ENCODE data around the gene SFTPA2. TPM values are rescaled to one million over a fixed set of nuclear protein-coding genes. Genes with fewer than 3 reads are reported as not detected.
"Not testable (repeated sequence)": the region's sequence is repeated elsewhere in the genome, so short reads cannot be mapped to it uniquely, and the experiment has no call there.

Gene SFTPA2
- total RNA-seq, 4 donors from 2014 or later, result not detected

GRCh38 chr10:79586933-79587332 is 26.7 kb upstream of the SFTPA2 start:
- WGBS, result 62% methylated on average over 2 of the region's 2 CpGs
- no peak overlapping the region for H3K4me3 ChIP-seq
- H3K27me3 ChIP-seq, result no peaks in the 10 kb centered on the region
- H3K36me3 ChIP-seq, result no peaks in the 10 kb centered on the region
- H3K9me3 ChIP-seq, result no peaks in the 10 kb centered on the region
- TF ChIP-seq CTCF (IDR thresholded peaks at IDR 0.05), result no peak
- no peak for TF ChIP-seq EP300 (IDR thresholded peaks at IDR 0.05)
- TF ChIP-seq POLR2A (IDR thresholded peaks at IDR 0.05), result no peak
- TF ChIP-seq POLR2AphosphoS5 (IDR thresholded peaks at IDR 0.05), result no peak
- no peaks in the 10 kb centered on the region for H3K4me1 ChIP-seq
- no peak overlapping the region for H3K27ac ChIP-seq
- DNase-seq (ENCODE audit: low spot score in 2 of 2), result no peak

DNA sequence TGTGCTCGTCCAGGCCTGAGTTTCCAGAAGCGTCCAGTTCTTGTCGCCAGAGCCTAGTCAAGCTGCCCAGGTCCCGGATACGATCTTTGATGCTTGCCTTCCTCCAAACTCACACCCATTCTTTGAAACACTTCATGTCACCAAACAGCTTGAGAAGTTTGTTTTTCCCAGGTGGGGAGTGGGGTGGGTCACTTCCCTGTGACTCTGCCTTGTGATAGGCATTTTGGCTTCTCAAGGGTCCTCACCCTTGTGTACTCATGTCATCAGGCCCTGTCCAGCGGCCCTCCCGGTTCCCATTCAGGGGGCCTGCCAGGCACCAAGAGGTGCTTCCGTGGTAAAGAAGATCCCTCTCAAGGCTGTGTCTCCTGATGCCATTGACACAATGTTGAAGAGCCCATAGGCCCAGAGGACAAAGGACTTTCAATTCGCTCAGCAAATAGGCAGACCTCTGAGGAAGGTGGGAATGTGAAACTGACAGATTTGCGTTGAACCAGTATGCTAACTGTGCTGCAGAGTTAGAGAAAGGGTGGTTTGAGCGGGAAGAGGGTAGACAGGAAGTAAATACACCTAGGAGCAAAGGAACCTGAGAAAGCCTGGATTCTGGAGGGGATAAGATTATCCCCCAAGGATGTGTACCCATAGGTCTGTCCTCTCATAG is 25.8 kb upstream of the SFTPA2 start:
- Histone ChIP-seq H3K36me3 (no peaks in the 10 kb centered on the region), H3K4me1 (no peaks in the 10 kb centered on the region), H3K27me3 (no peaks in the 10 kb centered on the region), H3K9me3 (no peaks in the 10 kb centered on the region), H3K4me3 (no peak overlapping the region), H3K27ac (no peak overlapping the region)
- no peak for DNase-seq (ENCODE audit: low spot score in 2 of 2)
- TF ChIP-seq CTCF (IDR thresholded peaks at IDR 0.05) (no peak), POLR2A (IDR thresholded peaks at IDR 0.05) (no peak), EP300 (IDR thresholded peaks at IDR 0.05) (no peak), POLR2AphosphoS5 (IDR thresholded peaks at IDR 0.05) (no peak)
- 92% methylated on average over 11 of the region's 11 CpGs for WGBS

GRCh38 chr10:79583488-79584024 is 23.3 kb upstream of the SFTPA2 start:
- Histone ChIP-seq H3K4me3 (no peak overlapping the region), H3K4me1 (no peaks in the 10 kb centered on the region), H3K27me3 (no peaks in the 10 kb centered on the region), H3K36me3 (no peaks in the 10 kb centered on the region), H3K27ac (no peak overlapping the region), H3K9me3 (no peaks in the 10 kb centered on the region)
- 89% methylated on average over 7 of the region's 7 CpGs for WGBS
- TF ChIP-seq POLR2A (IDR thresholded peaks at IDR 0.05) (no peak), CTCF (IDR thresholded peaks at IDR 0.05) (no peak), EP300 (IDR thresholded peaks at IDR 0.05) (no peak), POLR2AphosphoS5 (IDR thresholded peaks at IDR 0.05) (no peak)
- no peak for DNase-seq (ENCODE audit: low spot score in 2 of 2)

- not testable (repeated sequence) for H3K9me3 ChIP-seq; H3K4me3 ChIP-seq; DNase-seq (ENCODE audit: low spot score in 2 of 2); H3K36me3 ChIP-seq; H3K4me1 ChIP-seq; H3K27me3 ChIP-seq; H3K27ac ChIP-seq
- WGBS, result 63% methylated on average over 1 of the region's 6 CpGs
Measured at GRCh38 chr10:79582954-79583353, 22.7 kb upstream of the SFTPA2 start.

DNA sequence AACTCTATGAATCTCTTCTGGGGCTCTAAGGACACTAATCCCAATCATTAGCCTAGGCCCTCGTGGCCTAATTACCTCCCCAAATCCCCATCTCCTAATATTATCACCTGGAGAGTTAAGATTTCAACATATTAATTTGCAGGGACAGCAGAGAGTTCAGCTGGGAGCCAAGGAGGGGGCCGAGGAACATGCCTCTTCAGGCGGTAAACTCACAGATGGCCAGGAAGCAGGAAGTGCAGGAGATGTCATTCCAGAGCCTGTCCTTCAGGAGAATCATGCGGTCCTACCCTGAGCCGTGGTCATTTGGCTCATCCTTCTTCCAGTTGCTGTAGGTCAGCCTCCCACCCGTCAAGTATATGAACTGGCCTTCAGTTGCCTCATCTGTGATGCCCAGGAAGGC is 21.9 kb upstream of the SFTPA2 start:
- Histone ChIP-seq H3K4me1 (no peaks in the 10 kb centered on the region), H3K27ac (no peak overlapping the region), H3K4me3 (no peak overlapping the region), H3K27me3 (no peaks in the 10 kb centered on the region), H3K9me3 (no peaks in the 10 kb centered on the region), H3K36me3 (no peaks in the 10 kb centered on the region)
- DNase-seq (ENCODE audit: low spot score in 2 of 2), result no peak
- WGBS, result 72% methylated on average over 2 of the region's 6 CpGs
- TF ChIP-seq CTCF (IDR thresholded peaks at IDR 0.05), result no peak
- no peak for TF ChIP-seq POLR2AphosphoS5 (IDR thresholded peaks at IDR 0.05)
- no peak for TF ChIP-seq POLR2A (IDR thresholded peaks at IDR 0.05)
- no peak for TF ChIP-seq EP300 (IDR thresholded peaks at IDR 0.05)

DNA sequence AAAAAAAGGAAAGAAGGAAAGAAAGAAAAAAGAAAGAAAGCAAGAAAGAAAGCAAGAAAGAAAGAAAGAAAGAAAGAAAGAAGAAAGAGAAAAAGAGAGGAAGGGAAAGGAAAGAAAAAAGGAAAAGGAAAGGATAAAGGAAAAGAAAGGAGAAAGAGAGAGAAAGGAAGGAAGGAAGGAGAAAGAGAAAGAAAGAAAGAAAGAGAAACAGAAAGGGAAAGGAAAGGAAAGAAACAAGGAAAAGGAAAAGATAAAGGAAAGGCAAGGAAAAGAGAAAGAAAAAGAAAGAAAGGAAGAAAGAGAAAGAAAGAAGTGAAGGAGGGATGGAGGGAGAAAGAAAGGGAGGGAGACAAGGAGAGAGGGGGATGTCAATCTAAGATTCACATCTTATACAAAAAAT is 20.8 kb upstream of the SFTPA2 start:
- Histone ChIP-seq H3K9me3 (no peaks in the 10 kb centered on the region), H3K4me3 (no peak overlapping the region), H3K4me1 (no peaks in the 10 kb centered on the region), H3K27me3 (no peaks in the 10 kb centered on the region), H3K27ac (no peak overlapping the region), H3K36me3 (no peaks in the 10 kb centered on the region)
- TF ChIP-seq EP300 (IDR thresholded peaks at IDR 0.05) (no peak), POLR2A (IDR thresholded peaks at IDR 0.05) (no peak), POLR2AphosphoS5 (IDR thresholded peaks at IDR 0.05) (no peak), CTCF (IDR thresholded peaks at IDR 0.05) (no peak)
- no peak for DNase-seq (ENCODE audit: low spot score in 2 of 2)

Measured in suprapubic skin (tissue), 4 donors.